CMK (cell line): ENCODE measurements around the gene CALCR.
"Not testable (repeated sequence)": the region's sequence is repeated elsewhere in the genome, so short reads cannot be mapped to it uniquely, and the experiment has no call there.

ENCODE experiments used
- DNase-seq: peaks from one replicate; pipeline ENCODE4 v3.0.0-alpha.2; 2010; ENCODE audit warnings: low read depth

The CALCR gene

GRCh38 chr7:93562106-93562505 lies 12.4 kb downstream of the CALCR start:
- no peak for DNase-seq

- no peak for DNase-seq
Measured at GRCh38 chr7:93559639-93560491, 14.7 kb downstream of the CALCR start.

GRCh38 chr7:93558705-93559614 lies 15.6 kb downstream of the CALCR start:
- no peak for DNase-seq

- no peak for DNase-seq
Measured at GRCh38 chr7:93551931-93552330, 22.6 kb downstream of the CALCR start.

GRCh38 chr7:93551063-93551895 lies 23.2 kb downstream of the CALCR start:
- no peak for DNase-seq

GRCh38 chr7:93547716-93548115 lies 26.8 kb downstream of the CALCR start:
- no peak for DNase-seq

- DNase-seq, result no peak
Measured at GRCh38 chr7:93544691-93545090, 29.8 kb downstream of the CALCR start.

- DNase-seq, result no peak
Measured at GRCh38 chr7:93538061-93538460, 36.5 kb downstream of the CALCR start.

GRCh38 chr7:93535616-93536015 lies 38.9 kb downstream of the CALCR start:
- DNase-seq, result no peak

- no peak for DNase-seq
Measured at GRCh38 chr7:93530701-93531100, 43.8 kb downstream of the CALCR start.

GRCh38 chr7:93516834-93517233 lies 57.7 kb downstream of the CALCR start:
- no peak for DNase-seq

- no peak for DNase-seq
Measured at GRCh38 chr7:93515144-93515543, 59.4 kb downstream of the CALCR start.

- DNase-seq, result no peak
Measured at GRCh38 chr7:93509303-93509702, 65.2 kb downstream of the CALCR start.

GRCh38 chr7:93503088-93503487 lies 71.4 kb downstream of the CALCR start:
- DNase-seq, result no peak

- not testable (repeated sequence) for DNase-seq
Measured at GRCh38 chr7:93491860-93492259, 82.7 kb downstream of the CALCR start.

- no peak for DNase-seq
Measured at GRCh38 chr7:93476491-93477344, 97.8 kb downstream of the CALCR start.

GRCh38 chr7:93475811-93476210 lies 98.7 kb downstream of the CALCR start:
- no peak for DNase-seq

GRCh38 chr7:93471456-93471855 lies 103.1 kb downstream of the CALCR start:
- no peak for DNase-seq

GRCh38 chr7:93463764-93464163 lies 110.8 kb downstream of the CALCR start:
- no peak for DNase-seq

- no peak for DNase-seq
Measured at GRCh38 chr7:93461350-93461749, 113.2 kb downstream of the CALCR start.

GRCh38 chr7:93453262-93453661 lies 121.3 kb downstream of the CALCR start:
- no peak for DNase-seq
